C4-2B (cell line): ENCODE data around the gene BHLHE40.

Experiments
- H3K27ac ChIP-seq: fragments of 450-650 bp; 2 replicates; pipeline ENCODE4 v1.5.1; 2017
- CTCF ChIP-seq: fragments of 450-650 bp; conservative IDR thresholded peaks from 2 replicates; pipeline ENCODE4 v1.5.1; 2017; ENCODE audit warnings: mild to moderate bottlenecking
- ZFX ChIP-seq: fragments of 450-650 bp; IDR thresholded peaks from 2 replicates; pipeline ENCODE4 v1.6.1; 2017

Gene BHLHE40

DNA sequence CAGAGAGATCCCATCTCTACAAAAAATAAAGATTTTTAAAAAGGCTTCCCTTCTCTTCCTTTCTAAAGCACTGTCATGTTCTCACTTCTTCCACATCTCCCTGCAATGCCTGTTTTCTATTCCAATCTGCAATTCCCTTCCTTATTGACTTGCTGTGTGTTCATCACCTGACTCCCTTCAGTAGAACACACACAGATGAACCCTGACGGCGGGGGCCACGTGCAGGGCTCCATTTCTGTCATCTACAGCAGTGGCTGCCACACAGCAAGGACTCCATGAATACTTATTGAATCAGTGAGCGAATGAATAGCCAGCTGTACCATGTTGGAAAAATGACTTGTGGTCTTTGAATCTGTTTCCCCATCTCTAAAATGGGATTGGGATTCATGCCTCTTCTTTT is 26.1 kb downstream of the BHLHE40 start:
- H3K27ac ChIP-seq, result no peak overlapping the region
- no peak for TF ChIP-seq ZFX
- TF ChIP-seq CTCF, result no peak

GRCh38 chr3:5006755-5007202 is 27.5 kb downstream of the BHLHE40 start:
- no peak overlapping the region for H3K27ac ChIP-seq
- TF ChIP-seq CTCF (no peak), ZFX (no peak)

GRCh38 chr3:5007873-5008272 is 28.6 kb downstream of the BHLHE40 start:
- TF ChIP-seq ZFX, result no peak
- TF ChIP-seq CTCF, result no peak
- no peak overlapping the region for H3K27ac ChIP-seq

GRCh38 chr3:5009506-5010109 is 30.4 kb downstream of the BHLHE40 start:
- no peak for TF ChIP-seq ZFX

DNA sequence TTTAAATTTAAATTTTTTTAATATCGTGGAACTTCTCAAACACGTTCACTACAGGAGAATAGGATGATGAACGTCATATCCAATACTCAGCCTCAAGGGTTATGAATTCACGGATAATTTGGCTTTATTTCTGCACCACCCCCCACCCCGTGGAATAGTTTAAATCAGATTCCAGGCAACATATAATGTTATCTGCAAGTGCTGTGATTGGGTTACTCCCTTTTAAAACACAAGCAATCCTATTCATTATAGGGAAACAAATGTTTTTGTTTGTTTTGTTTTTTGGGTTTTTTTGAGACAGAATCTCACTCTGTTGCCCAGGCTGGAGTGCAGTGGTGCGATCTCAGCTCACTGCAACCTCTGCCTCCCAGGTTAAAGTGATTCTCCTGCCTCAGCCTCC is 30.9 kb downstream of the BHLHE40 start:
- TF ChIP-seq ZFX, result no peak
- no peak for TF ChIP-seq CTCF
- no peak overlapping the region for H3K27ac ChIP-seq

More at GRCh38 chr3:5009506-5010109, 30.4 kb downstream of the BHLHE40 start:
- H3K27ac ChIP-seq, result no peak overlapping the region

DNA sequence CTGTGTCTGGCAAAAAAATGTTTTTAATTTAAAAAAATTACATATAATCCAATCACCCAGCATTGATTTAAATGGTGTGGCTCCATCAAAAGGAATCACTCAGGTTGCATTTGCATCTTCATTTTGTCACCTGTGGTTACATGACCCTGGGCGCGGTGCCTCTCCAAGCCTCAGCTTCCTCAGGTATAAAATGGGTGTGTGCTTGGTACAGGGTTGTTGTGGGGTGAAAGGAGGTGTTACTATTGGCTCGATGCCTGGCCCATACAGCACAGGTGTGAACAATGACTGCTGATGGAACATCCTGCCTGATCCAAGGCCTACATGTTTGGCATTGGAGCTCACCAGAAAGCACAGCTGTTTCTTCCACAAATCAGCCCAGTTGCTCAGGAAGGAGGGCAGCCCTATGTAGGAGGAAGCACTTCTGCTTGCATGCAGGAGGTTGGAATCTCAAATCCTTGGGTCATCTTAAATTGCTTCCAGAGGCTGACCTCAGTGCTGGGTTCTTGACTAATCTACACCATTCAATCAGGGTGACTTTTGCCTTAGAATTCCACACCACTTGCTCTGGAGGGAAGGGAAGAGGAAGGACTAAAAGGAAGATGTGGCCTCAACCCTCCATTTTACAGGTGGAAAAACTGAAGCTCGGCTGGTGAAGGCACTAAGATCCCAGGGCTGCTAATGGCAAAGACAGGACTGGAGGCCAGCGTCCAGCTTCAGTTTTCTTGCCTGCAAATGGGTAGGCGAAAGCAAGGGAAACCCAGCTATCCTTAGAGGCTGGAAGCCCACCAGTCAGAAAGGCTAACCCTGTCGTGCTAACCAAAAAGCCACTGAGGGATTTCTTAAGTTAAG is 31.7 kb downstream of the BHLHE40 start:
- no peak overlapping the region for H3K27ac ChIP-seq
- no peak for TF ChIP-seq CTCF
- TF ChIP-seq ZFX, result no peak

GRCh38 chr3:5011555-5012256 is 32.5 kb downstream of the BHLHE40 start:
- TF ChIP-seq ZFX, result no peak
- TF ChIP-seq CTCF, result no peak
- no peak overlapping the region for H3K27ac ChIP-seq
